HG03060 (cell line): Measurements from ENCODE around the gene MYLK2.
"Not testable (repeated sequence)": the region's sequence is repeated elsewhere in the genome, so short reads cannot be mapped to it uniquely, and the experiment has no call there.

Source experiments
- ATAC-seq: cut with Tn5 transposase; IDR thresholded peaks from one replicate; pipeline ENCODE4 v1.9.1; 2021; ENCODE audit warnings: low read depth, moderate number of reproducible peaks; ENCODE audit not compliant: unreplicated experiment

The MYLK2 gene

DNA sequence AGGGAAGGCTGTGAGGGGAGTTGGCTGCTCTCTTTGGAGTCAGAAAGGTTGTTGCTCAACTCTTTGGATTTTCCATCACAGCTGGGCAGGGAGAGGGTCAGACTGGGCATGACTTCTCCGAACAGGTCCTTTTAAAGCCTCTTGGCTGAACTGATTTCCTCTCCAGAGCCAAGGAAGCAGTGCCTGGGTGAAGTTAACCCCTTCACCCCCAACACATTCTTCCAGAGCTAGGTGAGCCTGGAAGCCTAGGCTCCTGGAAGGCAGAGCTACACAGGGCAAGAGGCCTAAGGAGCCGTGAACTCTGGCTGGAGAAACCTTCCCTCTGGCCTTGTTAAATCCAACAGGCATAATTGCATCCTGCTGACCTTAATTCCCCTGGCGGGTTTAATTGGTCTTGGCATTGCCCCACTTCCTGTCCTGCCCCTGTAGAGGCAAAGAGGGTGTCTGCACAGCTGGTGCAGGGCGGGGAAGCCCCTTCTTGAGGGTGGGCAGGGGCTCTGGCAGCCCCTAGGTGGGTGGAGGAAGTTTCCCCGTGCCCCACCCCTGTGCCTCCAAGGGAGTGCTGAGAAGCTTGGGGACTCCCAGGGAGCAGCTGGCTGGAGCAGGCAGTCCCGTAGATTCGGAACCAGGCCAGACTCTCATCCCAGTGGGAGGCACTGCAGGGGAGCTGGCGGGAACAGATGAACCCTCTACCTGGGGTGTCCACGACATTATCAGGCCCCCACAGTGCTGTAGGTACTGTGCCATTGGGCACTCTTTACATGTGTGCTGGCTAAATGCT is 3.6 kb upstream of the MYLK2 start:
- no peak for ATAC-seq

- ATAC-seq = no peak
These were observed 2.9 kb upstream of the MYLK2 start for GRCh38 chr20:31816221-31816620.

DNA sequence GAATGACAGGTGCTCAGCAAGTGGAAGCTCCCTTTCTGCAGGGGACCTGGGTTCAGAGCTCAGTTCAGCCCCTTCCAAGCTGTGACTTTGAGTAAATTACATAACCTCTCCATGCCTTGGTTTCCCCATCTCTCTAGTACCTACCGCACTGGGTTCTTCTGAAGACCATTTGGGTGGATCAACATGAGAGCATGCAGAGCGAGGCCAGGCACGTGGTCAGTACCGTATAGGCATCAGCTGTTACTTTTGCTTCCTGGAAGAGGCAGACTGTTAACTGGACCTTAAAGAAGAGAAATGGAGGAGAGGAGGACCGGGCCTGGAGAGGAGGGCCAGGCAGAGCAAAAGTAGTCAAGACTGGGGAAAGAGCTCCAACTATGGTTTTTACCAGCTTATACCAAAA is 1.7 kb upstream of the MYLK2 start:
- no peak for ATAC-seq

DNA sequence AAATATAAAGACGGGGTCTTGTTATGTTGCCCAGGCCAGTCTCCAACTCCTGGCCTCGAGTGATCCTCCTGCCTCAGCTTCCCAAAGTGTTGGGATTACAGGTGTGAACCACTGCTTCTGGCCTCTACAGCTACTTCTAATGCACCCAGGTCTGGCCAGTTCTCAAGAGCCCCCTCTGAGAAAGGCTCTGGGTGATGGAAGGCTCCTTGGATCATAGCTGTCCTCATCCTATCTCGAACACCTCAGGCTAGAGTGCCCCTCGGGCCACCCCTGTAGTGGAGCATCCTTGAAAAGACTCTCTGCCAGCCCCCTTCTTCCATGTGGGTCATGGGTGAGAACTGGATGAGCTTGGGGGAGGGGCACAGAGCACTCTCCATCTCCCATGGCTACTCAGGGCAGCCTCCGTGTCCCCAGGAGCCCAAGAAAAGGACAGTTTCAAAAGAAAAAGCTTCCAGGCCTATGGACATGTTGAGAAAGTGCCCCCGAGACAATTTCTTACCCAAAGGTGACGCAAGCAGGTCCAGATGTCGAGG is 714 bp upstream of the MYLK2 start:
- no peak for ATAC-seq

DNA sequence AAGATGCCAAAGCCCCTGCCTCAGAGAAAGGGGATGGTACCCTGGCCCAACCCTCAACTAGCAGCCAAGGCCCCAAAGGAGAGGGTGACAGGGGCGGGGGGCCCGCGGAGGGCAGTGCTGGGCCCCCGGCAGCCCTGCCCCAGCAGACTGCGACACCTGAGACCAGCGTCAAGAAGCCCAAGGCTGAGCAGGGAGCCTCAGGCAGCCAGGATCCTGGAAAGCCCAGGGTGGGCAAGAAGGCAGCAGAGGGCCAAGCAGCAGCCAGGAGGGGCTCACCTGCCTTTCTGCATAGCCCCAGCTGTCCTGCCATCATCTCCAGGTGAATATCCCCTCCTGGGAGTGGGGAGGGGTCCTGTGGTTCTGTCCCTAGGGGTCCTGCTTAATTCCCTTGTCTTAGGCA is 1.1 kb downstream of the MYLK2 start:
- ATAC-seq = no peak

- ATAC-seq = no peak
These were observed 2.3 kb downstream of the MYLK2 start for GRCh38 chr20:31821427-31821826.

- no peak for ATAC-seq
These were observed 3.5 kb downstream of the MYLK2 start for GRCh38 chr20:31822421-31823330.

DNA sequence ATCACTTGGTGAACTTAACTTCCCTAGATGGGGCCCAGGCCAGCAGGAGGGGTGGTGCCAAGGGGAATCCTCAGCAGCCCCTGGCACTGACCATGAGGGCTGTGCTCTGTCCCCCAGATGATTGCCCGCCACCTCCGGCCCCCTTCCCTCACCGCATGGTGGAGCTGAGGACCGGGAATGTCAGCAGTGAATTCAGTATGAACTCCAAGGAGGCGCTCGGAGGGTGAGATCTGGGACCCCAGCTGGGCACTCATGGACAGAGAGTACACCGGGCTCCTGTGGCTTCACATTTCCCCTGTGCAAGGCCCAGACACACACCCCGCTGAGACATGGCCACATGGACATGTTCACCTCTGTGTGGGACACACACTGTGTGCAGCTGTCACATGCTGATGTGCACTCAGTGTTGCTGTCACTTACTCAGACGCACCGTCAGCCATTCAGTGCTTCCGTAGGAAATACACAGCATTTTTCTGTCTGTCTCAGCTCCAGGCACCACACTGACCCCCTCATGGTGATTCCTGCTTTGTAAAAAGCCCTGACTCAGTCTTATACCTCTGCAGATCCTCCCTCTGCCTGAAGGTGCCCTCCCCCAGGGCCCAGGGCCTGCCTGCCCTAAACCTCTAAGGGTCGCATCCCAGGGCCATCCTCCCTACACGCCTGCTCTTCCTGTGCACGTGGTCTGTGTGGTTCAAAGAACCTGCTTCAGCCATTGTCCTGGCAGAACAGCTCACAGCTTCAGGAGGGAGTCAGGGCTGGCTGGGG is 4.4 kb downstream of the MYLK2 start:
- no peak for ATAC-seq

DNA sequence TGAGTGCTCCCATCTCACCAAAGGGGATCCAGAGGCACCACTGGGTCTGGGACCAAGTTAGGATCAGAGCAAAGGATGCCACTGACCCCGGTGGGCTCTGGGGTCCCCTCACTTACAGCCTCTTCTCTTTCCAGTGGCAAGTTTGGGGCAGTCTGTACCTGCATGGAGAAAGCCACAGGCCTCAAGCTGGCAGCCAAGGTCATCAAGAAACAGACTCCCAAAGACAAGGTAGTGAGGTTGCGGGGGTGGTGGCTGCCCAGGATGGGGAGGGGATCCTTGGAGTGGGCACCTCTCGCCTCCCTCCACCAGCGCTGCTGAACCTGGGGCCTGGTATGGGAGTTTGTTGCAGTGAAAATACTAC is 4.9 kb downstream of the MYLK2 start:
- no peak for ATAC-seq

DNA sequence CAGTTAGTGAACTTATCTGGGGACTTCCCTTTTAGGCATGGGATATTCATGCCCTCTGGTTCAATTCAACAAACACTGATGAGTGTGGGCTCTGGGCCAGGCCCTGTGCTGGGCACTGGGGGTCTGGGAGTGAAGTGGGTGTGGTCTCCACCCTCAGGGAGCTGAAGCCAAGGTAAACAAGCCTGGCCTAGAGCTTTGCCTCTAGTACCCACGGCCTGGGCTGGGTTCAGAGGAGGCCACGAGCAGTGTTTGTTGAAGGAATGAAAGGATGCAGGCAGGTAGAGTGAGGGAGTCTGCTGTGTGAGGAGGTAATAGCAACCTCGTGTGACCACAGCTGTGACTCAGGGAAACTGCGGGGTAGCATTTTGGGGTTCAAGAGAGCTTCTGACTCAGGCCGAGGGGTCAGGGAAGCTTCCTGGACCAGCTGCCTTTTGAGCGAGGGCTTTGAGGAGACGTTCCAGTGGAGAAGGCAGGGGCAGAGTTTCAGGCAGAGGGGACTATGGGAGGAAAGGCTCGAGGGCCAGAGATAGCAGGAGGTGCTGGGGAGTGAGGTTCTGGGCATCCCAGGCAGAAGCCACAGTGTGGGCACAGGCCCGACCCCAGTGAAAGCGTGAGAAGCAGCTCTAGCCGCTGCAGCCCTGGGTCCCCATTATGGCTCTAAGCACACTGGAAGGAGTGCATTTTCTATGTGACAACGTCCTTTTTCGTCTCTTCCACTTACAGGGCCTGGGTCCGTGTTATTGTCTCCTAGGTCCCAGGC is 5.6 kb downstream of the MYLK2 start:
- ATAC-seq = no peak

GRCh38 chr20:31826074-31826473 is 6.9 kb downstream of the MYLK2 start:
- ATAC-seq = no peak

- no peak for ATAC-seq
These were observed 7.9 kb downstream of the MYLK2 start for GRCh38 chr20:31827059-31827458.

- not testable (repeated sequence) for ATAC-seq
These were observed 8.9 kb downstream of the MYLK2 start for GRCh38 chr20:31828016-31828415.

DNA sequence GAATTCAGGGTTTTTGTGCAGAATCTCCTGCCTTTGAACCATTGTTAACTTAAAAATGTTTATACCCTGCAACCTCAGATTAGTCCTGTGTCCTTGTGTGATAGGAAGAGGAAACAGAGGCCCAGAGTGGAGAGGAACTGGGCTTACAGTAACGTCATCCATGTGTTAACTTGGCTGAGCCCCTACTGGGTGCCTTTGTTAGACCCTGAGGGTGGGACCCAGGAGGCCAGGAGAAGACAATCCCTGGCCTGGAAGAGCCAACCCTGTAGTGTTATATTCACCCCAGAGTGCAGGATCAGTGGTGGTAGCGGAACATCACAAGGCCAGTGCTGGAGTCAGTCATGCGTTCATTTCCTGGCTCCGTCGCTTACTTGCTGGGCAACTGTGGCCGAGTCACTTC is 10.6 kb downstream of the MYLK2 start:
- no peak for ATAC-seq

DNA sequence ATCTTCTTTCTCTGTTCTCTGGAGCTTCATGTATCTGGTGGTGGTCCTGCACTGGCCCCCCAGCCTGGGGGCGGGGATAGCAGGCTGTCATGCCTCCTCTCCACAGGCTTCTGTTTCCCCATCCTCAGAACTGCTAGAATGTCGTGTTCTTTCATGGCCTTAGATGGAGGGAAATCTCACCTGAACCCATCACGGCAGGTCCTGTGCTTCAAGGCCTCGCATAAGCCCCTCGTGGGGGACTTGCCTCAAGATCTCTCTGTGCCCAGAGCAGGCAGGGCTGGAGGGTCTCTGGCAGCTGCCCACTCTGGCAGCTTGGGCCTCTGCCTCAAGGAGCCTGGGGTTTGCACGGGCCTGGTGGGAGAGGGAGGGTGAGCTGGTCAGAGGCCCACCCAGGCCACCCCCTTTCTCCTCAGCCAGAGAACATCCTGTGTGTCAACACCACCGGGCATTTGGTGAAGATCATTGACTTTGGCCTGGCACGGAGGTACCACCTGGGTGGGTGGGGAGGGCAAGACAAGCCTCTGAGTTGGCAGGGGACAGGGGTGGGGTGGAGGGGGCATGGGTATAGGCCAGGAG is 11.3 kb downstream of the MYLK2 start:
- ATAC-seq = no peak

GRCh38 chr20:31831211-31831610 is 12.1 kb downstream of the MYLK2 start:
- ATAC-seq = no peak

DNA sequence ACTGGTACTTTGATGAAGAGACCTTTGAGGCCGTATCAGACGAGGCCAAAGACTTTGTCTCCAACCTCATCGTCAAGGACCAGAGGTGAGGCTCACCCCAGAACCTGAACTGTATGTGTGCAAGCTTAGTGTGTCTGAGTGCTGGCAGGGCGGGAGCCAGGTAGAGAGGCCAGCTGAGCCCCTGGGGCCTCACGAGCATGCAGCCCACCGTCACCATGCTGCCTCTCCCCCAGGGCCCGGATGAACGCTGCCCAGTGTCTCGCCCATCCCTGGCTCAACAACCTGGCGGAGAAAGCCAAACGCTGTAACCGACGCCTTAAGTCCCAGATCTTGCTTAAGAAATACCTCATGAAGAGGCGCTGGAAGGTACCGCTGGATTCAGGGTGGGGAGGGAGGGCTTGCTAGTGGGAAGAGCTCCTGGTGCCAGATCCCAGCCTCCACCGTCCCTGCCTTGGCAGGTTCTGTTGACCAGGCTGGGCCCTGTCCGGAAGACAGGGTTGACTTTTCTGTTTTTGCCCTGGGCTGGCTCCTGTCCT is 12.7 kb downstream of the MYLK2 start:
- ATAC-seq = no peak

- ATAC-seq = no peak
These were observed 14.2 kb downstream of the MYLK2 start for GRCh38 chr20:31833130-31833930.
